Stimulated activated CD8-positive, alpha-beta memory T cell treated with anti-CD3 and anti-CD28 coated beads, Interleukin-15, amount 100 ng/mL, for 48 hours (primary cell): Measurements from ENCODE around the gene TTYH2.

ENCODE experiments used
- DNase-seq, 2 donors: peaks; one replicate each; pipeline ENCODE4 v3.0.0-alpha.2; 2020; ENCODE audit warnings: low read depth in 2 of 2

TTYH2 gene

DNA sequence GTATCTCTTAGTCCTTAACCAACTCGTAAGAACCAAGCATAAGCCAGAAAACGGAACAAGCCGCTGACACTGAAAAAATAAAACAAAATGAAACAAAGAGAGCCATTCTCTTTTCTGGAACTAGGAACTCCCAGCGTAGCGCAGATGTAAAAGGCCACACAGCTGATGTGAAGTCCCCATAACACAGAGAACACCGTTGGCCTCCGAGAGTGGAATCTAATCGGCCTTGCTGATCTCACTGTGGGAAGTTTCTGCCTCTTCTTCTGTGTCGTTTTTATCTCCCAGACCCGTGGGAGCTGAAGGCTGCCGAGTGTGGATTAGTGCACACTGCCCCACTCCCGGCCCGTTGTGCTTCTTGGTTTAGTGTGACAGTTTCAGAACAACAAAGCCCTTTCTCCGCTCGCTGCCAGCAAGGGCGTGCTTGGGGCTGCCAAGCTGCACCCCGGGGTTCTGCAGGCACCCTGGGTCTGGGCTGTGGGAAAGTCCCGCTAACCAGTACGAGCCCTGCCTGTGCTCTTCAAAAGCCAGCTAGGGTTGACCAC is 21.7 kb downstream of the TTYH2 start:
- DNase-seq, result no peak

GRCh38 chr17:74235911-74236371 is 22.6 kb downstream of the TTYH2 start:
- no peak for DNase-seq

- DNase-seq, result no peak
Measured at GRCh38 chr17:74237321-74237720, 23.9 kb downstream of the TTYH2 start.

DNA sequence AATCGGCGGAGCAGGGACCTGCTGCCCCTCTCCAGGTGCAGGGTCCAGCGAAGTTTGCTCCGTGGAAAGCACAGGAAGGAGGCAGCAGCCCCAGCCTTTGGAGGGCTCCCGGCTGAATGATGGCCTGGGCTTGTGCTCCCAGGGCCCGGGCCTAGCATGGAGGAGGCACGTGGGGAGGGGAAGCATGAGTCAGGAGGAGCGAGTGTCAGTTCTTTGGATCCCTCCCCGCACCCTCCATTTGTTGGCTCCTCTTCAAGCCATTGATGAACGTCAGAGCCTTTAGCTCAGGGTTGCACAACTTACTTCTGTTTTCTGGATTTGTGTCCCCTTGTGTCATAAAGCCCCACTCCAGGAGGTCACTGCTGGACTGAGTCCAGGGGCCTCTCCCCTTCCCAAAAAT is 25.8 kb downstream of the TTYH2 start:
- DNase-seq, result no peak

DNA sequence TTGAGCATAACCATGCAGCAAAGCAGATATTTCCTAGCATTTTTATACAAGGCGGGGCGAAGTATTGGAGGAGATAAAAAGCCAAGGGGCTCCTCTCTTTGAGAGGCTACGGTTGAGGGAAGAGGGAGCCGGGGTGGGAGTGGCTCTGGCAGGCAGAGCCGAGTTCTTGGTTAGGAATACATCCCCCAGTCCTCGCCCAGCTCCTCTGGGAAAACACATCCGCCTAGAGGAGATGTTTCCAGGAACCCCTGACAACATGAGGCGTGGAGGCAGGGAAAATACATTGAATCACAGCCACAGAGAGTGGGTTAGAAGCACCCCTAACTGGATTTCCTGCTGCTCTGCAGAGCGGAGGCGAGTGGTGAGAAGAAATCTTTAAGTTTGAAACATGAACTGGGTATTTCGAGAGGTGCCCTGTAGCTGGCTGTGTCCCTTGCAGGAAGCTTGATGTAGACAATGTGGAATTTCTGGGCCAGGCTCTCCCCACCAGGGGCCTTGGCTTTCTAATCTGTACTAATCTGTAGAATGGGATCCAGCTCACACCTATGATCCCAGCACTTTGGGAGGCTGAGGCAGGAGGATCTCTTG is 27.3 kb downstream of the TTYH2 start:
- no peak for DNase-seq

GRCh38 chr17:74241431-74241830 is 28.1 kb downstream of the TTYH2 start:
- no peak for DNase-seq

DNA sequence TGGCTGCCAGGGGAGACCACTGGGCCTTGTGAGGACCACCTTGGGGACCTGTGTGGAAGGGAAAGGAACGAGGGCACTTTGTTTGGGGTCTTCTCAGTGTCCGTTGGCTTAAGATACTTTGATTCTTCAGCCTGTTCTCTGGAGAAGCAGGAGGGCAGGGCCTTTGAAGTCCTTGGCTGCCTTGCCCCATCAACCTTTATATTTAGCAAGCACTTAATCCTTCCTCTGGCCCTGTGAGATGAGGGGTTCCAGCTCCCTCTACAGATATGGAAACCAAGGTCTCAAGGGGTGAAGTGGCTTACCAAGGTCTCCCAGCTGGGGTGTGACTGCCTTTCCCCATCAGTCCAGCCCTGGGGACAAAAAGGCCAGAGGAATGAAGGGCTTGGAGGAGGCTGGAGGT is 28.5 kb downstream of the TTYH2 start:
- no peak for DNase-seq

- DNase-seq, result no peak
Measured at GRCh38 chr17:74243013-74243755, 29.8 kb downstream of the TTYH2 start.

GRCh38 chr17:74244128-74244527 is 30.8 kb downstream of the TTYH2 start:
- no peak for DNase-seq

DNA sequence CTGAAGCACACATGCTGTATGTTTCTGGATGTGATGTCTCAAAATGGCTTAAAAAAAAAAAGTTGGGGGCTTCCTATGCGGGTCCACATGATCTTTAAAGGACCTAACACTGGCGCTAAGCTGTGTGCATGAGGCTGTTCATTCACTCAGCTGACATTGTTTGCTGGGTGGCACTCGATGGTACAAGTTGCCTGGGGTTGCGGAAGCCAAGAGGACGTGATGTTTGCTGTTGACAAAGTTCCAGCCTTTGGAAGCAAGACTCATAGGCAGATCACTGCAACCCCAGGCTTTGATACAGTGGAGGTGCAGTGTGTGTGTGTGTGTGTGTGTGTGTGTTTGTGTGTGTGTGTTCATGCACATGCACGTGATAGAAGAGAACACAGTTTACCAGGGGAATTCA is 31.2 kb downstream of the TTYH2 start:
- no peak for DNase-seq

DNA sequence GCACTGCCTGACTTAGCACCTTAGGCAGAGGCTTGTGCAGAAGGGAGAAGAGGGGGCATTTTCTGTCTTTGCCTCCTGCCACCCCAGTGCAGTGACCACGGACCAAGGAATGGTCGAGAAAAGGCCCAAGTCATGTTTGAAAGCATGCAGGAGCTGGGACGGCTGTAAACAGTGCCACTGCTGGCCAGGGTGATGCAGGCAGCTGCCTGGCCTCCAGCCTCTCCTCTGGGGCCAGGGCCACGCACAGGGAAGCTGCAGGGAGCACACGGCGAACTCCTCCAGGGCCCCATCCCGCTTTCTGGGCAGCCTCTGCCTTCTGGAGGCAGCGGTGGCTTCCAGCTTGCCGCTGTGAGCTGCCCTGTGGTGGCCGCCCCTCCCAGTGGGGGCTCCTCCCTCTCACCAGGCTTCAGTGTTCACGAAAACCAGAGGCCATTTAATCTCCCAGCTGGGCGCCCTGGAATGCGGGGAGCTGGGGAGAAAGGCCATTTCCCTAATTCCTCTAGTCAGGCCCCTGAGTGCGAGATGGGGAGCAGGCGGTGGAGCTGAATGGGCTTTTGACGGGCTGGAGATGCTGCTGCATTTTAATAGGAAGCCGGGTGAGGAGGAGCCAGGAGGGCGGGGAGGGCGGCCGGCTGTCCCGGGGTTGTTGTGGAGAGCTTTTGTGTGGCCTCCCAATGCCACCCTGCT is 31.9 kb downstream of the TTYH2 start:
- no peak for DNase-seq

GRCh38 chr17:74245871-74246270 is 32.5 kb downstream of the TTYH2 start:
- DNase-seq, result no peak

DNA sequence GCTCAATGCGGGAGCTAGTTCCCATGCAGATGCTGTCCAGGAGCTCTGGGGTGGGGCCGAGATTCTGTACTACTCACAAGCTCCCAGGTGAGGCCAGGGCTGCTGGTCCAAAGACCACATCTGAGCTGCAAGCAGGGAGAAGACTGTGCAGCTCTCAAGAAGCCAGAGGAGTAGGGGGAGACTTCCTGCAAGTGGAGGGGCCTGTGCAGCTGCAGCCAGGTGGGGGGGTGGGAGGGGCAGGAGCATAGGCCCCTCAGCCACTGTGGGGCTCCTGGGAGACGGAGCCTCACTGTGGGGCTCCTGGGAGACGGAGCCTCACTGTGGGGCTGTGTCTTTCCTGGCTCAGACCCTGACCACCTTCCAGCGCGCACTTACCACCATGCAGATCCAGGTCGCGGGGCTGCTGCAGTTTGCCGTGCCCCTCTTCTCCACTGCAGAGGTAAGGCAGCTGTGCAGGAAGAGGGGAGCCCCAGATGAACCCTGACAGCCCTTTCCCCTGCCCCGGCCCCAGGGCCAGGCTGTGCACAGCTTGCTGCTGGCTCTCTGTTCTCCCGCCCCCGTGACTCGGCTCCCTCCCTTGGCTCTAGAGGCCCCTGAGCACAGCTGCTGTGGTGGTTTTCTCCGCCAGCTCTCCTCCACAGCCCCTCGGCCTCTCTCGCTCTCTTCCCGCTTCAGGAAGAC is 36.4 kb downstream of the TTYH2 start:
- DNase-seq, result no peak

DNA sequence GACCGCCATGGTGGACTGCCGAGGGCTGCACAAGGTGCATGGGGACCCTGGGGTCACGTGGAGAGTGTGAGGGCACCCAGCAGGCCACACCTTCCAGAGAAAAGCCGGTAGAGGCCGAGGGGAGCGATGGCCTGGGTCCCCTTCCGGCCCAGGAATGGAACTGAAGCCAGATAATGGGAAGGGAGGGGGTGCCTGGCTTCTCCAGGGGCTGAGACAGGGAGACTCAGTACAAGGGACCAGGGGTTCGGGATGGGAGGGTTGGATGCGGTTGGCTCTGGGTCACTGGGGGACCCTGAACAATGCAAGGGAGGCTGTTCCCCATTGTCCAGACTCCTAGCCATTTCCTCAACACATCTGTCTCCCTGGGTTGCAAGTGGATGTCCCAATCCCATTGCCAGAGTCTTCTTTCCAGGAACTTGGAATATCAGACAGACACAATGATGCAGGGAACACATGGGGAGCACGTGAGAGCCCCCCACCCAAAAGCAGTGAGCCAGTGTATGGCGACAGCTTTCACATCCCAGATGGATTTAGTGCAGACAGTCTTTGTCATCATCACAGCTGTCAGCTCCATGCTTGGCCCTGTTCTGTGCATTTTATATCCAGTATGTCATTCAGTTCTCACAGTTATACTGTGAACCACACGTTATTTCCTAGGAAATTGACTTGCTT is 37.1 kb downstream of the TTYH2 start:
- no peak for DNase-seq

DNA sequence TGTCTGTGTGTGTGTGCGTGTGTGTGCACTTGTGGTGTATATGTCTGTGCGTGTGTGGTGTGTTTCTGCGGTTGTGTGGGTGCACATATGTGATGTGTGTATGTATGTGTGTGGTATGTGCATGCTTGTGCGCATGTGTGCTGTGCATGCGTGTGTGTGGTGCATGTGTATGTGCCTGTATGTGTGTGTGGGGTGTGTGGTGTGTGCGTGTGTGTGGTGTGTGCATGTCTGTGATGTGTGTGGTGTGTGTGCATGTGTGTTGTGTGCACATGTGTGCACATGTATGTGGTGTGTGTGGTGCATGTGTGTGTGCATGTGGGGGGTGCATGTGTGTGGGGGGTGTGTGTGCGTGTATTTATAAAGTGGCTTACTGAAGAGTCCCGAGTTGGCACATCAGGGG is 37.7 kb downstream of the TTYH2 start:
- DNase-seq, result no peak

DNA sequence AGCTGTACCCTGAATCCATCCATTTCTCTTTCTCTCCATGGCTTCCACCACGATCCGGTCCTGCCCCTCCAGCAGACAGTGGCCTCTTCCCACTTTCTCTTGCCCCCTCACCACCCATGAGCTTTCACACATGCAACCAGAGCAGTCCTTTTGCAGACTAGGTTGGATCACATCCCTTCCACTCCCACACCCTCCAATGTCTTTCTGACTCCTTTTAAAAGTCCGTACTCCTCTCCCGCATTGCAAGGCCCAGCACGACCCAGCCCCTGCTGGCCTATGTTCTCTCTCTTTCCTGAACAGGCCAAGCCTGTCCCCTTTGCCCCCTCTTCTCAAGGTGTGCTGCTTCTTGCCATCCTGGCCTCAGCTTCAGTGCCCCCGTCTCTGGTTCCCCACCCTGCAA is 38.2 kb downstream of the TTYH2 start:
- no peak for DNase-seq

DNA sequence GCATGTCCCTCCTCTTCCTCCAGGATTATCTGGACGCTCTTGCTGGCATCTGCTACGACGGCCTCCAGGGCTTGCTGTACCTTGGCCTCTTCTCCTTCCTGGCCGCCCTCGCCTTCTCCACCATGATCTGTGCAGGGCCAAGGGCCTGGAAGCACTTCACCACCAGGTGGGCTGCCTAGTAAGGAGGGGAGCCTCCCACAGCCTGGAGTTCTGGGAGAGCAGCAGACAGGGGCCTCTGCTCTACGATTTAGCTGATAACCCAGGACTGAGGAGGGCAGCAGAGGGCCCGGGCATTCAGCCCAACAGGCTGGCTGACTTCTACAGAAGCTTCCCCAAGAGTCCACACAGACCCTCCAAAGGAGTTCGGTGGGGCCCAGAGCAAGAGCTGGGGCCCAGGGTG is 38.8 kb downstream of the TTYH2 start:
- DNase-seq, result no peak

- no peak for DNase-seq
Measured at GRCh38 chr17:74253036-74253435, 39.7 kb downstream of the TTYH2 start.

DNA sequence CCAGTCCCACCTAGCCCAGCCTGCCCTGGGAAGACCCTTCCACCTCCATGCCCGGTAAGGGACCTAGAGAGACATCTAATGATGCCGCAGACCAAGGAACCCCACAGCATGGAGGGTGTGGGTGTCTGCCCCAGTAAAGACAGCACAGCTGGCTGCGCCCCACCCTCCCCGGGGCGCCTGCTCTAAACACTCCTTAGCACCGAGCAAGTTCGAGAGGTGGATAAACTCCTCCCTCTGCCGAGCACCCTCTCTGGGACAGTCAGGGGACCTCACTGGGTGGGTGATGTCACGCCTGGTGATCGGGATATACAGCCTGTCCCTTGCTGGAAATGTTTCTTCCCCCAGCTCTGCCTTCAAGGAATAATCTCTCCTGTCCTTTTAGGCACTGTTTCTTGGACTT is 43.9 kb downstream of the TTYH2 start:
- no peak for DNase-seq

GRCh38 chr17:74259667-74260524 is 46.5 kb downstream of the TTYH2 start:
- no peak for DNase-seq

GRCh38 chr17:74260525-74260850 is 47.1 kb downstream of the TTYH2 start:
- no peak for DNase-seq
